GM11168 (cell line): ENCODE data around the gene RMC1.

ENCODE experiments used
- in situ Hi-C: fragments of 300-500 bp; cut with MboI; formaldehyde crosslinking; loops from one replicate; pipeline ENCODE4 v1.12.0; 2022; ENCODE audit warnings: low sequenced_read_pairs; ENCODE audit not compliant: unreplicated experiment

RMC1 gene

GRCh38 chr18:23578067-23578701 lies 74.9 kb downstream of the RMC1 start:
- in situ Hi-C loops = no loop called here

- in situ Hi-C loops = no loop called here
Observed at GRCh38 chr18:23578891-23579653, 75.8 kb downstream of the RMC1 start.

GRCh38 chr18:23580677-23581367 lies 77.5 kb downstream of the RMC1 start:
- in situ Hi-C loops = loop anchor here (10.0 kb wide), 1 partner anchor 66 kb away; no protein-coding TSS in a partner anchor
